Measurements from ENCODE around the gene WDR54.
A peak's percentile ranks its signal among the peaks of the same experiment; 100 is the strongest.
"Not testable (repeated sequence)": the region's sequence is repeated elsewhere in the genome, so short reads cannot be mapped to it uniquely, and the experiment has no call there.

WDR54 gene

DNA sequence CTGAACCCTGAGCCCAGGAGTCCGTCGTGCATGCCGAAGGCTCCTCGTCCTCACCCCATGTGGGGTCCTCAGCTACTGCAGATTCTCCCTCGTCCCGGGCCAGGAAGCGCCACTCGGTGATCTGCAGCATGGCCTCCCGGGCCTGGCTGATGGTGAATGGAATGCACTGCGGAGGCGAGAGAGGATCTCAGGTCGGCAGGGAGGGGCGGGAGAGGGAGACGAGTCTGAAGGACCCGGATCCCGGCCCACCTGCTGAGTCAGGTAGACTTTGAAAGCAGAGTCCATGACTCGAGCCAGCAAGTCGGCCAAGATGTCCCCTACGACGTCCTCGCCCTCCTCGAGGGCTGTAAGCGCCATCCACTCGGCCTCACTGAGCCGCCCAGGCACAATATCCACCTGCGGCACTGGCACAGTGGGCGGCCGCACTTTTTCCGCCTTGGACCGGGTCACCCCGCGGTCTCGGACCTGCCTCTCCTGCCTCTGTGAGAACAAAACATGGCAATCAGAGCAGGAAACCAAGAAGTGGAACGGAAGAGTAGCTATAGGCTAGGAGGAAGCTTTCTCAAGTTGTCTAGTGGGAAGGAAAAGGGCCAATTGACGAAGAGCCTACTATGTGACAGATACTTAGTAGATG lies 5.7 kb upstream of the WDR54 start:
- no peak overlapping the region for H3K27ac Mint-ChIP-seq

DNA sequence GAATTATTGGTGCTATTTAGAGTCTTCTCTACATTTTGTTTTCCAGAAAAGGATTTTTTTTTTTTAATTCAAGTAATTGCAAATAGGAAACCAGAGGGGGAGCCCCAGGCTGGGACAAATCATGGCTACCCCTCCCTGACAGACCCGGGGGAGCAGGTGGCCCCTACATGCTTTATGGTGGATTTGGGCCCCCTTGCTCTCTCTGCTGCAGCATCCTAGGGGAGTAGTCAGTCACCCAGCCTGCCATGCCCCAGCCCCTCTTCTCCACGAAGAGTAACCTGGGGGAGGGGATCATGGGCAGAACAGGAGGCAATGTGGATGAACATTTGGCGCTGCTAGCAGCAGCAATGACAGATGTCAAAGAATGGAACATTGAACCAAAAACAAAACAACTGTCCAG lies 4.8 kb upstream of the WDR54 start:
- H3K4me1 Mint-ChIP-seq, result peaks cover 41% of the 10 kb centered on the region
- CTCF ChIA-PET, result interaction anchor here (1.5 kb wide), 1 partner anchor 170 kb away, joined by 3 read pairs; no protein-coding TSS in a partner anchor

More for the DNA sequence above, 5.7 kb upstream of the WDR54 start:
- H3K36me3 Mint-ChIP-seq, result no peaks in the 10 kb centered on the region
- DNase-seq, result no peak
- H3K9me3 Mint-ChIP-seq, result no peaks in the 10 kb centered on the region
- peaks cover 35% of the 10 kb centered on the region for H3K4me1 Mint-ChIP-seq
- peaks cover 53% of the 10 kb centered on the region for H3K27me3 Mint-ChIP-seq
- peak overlapping the region; percentile 52 for H3K4me3 Mint-ChIP-seq
- CTCF ChIA-PET, result interaction anchor here (1.0 to 1.5 kb wide), 2 partner anchors 57 to 171 kb away, joined by 3 read pairs; partner anchors contain the start of gene MRPL53

DNA sequence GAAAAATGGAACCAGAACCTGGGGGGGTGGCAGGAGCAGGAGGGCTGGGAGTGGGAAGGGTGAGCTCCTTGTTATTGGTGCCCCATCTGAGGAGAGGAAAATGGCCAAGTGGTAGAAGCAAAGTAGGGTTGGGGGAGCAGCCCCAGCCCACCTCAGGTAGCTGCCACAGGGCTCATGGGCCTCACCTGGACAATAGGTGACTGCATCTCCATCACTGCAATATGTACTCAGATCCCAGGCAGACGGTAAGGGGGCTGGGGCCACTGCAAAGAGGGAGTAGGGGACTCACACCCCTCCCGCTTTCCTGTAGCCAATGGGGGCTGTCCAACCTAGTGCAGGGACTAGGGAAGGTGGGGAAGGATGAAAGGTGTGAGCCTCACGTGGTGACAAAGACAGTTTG lies 4.3 kb upstream of the WDR54 start:
- Mint-ChIP-seq H3K36me3 (no peaks in the 10 kb centered on the region), H3K27ac (no peak overlapping the region), H3K4me3 (no peak overlapping the region), H3K4me1 (peaks cover 43% of the 10 kb centered on the region), H3K9me3 (no peaks in the 10 kb centered on the region), H3K27me3 (peaks cover 59% of the 10 kb centered on the region)
- CTCF ChIA-PET, result no interaction called here
- DNase-seq, result no peak

More for the DNA sequence above, 4.8 kb upstream of the WDR54 start:
- Mint-ChIP-seq H3K4me3 (no peak overlapping the region), H3K36me3 (no peaks in the 10 kb centered on the region), H3K9me3 (no peaks in the 10 kb centered on the region), H3K27me3 (peaks cover 56% of the 10 kb centered on the region), H3K27ac (no peak overlapping the region)
- DNase-seq, result no peak

DNA sequence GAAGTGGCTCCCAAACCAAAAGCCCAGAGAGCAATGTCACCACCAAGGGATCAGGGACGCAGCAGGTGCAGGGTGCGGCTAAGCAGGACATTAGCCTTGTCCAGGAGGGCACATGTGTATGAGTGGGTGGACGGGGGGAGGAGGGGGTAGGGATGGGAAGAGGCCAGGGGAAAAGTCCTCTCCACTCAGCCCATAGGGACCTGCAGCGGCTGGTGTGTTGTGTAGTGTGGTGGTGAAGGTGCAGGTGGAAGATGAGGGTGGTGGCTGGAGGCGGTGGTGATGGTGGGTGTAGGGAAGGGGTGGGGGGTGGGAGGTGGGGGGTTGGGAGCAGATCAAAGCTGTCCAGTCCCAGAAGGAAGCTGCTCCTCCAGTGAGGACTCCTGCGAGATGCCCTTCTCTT lies 3.8 kb upstream of the WDR54 start:
- no peak for DNase-seq
- H3K9me3 Mint-ChIP-seq, result no peaks in the 10 kb centered on the region
- CTCF ChIA-PET, result no interaction called here
- no peak overlapping the region for H3K4me3 Mint-ChIP-seq
- peaks cover 49% of the 10 kb centered on the region for H3K4me1 Mint-ChIP-seq
- no peak overlapping the region for H3K27ac Mint-ChIP-seq
- peaks cover 59% of the 10 kb centered on the region for H3K27me3 Mint-ChIP-seq
- no peaks in the 10 kb centered on the region for H3K36me3 Mint-ChIP-seq

- Mint-ChIP-seq H3K9me3 (no peaks in the 10 kb centered on the region), H3K36me3 (peaks cover under 1% of the 10 kb centered on the region), H3K27me3 (peaks cover 57% of the 10 kb centered on the region), H3K27ac (no peak overlapping the region), H3K4me1 (peaks cover 52% of the 10 kb centered on the region), H3K4me3 (no peak overlapping the region)
- DNase-seq, result no peak
- CTCF ChIA-PET, result no interaction called here
Measured at GRCh38 chr2:74418312-74418711, 3.2 kb upstream of the WDR54 start.

GRCh38 chr2:74419345-74419744 lies 2.2 kb upstream of the WDR54 start:
- peaks cover 7% of the 10 kb centered on the region for H3K36me3 Mint-ChIP-seq
- H3K4me3 Mint-ChIP-seq, result no peak overlapping the region
- H3K4me1 Mint-ChIP-seq, result peaks cover 49% of the 10 kb centered on the region
- CTCF ChIA-PET, result no interaction called here
- DNase-seq, result no peak
- peaks cover 46% of the 10 kb centered on the region for H3K27me3 Mint-ChIP-seq
- no peaks in the 10 kb centered on the region for H3K9me3 Mint-ChIP-seq
- no peak overlapping the region for H3K27ac Mint-ChIP-seq

DNA sequence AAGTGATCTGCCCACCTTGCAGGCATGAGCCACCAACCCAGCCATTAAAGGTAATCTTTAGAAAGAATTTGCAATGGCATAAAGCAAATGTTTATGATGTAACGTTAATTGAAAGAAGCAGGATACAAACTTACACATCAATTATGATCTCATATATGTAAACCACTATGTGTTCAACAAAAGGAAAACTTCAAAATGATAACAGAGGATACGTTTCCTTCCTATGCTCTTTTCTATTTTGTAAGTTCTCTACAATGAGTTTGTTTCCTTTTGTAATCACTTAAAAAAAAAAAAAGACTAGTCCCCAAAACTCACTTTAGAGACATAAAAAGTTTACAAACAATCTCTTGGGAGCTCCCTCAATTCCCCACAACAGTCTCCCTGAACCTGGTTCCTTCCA lies 1.5 kb upstream of the WDR54 start:
- H3K9me3 Mint-ChIP-seq, result no peaks in the 10 kb centered on the region
- H3K36me3 Mint-ChIP-seq, result peaks cover 13% of the 10 kb centered on the region

DNA sequence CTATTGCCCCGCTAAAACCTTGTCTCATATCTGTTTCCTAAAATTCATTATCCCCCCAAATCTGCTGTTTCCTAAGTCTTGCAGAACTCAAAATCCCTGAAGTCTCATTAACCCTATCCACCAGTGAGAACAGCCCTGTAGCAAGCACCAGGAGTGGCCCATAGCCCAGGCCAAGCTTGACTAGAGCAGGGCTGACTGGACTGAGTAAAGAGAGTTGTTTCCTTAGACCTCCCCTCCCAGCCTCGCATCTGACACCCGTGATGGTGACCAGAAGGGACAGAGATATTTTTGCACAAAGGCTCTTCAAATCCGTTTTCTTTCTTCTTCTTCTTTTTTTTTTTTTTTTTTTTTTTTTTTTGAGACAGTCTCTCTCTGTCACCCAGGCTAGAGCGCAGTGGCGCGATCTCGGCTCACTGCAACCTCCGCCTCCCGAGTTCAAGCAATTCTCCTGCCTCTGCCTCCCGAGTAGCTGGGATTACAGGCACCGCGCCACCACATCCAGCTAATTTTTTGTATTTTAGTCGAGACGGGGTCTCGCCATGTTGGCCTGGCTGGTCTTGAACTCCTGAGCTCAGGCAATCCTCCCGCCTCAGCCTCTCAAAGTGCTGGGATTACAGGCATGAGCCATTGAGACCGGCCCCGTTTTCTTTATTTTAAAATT lies 957 bp upstream of the WDR54 start:
- Mint-ChIP-seq H3K4me1 (peaks cover 44% of the 10 kb centered on the region), H3K27ac (peak overlapping the region; percentile 98)

More for the DNA sequence above, 1.5 kb upstream of the WDR54 start:
- Mint-ChIP-seq H3K4me3 (peak overlapping the region; percentile 1), H3K4me1 (peaks cover 46% of the 10 kb centered on the region), H3K27ac (peak overlapping the region; percentile 13), H3K27me3 (peaks cover 40% of the 10 kb centered on the region)
- CTCF ChIA-PET, result interaction anchor here (1.4 to 1.9 kb wide), 3 partner anchors 19 to 112 kb away, joined by 3 to 6 read pairs (median 4); no protein-coding TSS in a partner anchor
- DNase-seq, result no peak

GRCh38 chr2:74423231-74424095 lies 1.9 kb downstream of the WDR54 start:
- peaks cover 31% of the 10 kb centered on the region for H3K4me1 Mint-ChIP-seq
- CTCF ChIA-PET, result no interaction called here
- peak overlapping the region; percentile 98 for H3K27ac Mint-ChIP-seq
- H3K4me3 Mint-ChIP-seq, result peak overlapping the region; percentile 98
- no peak for DNase-seq
- H3K9me3 Mint-ChIP-seq, result no peaks in the 10 kb centered on the region
- peaks cover 17% of the 10 kb centered on the region for H3K36me3 Mint-ChIP-seq
- H3K27me3 Mint-ChIP-seq, result peaks cover 11% of the 10 kb centered on the region

More for the DNA sequence above, 957 bp upstream of the WDR54 start:
- Mint-ChIP-seq H3K4me3 (peak overlapping the region; percentile 98), H3K27me3 (peaks cover 34% of the 10 kb centered on the region), H3K36me3 (peaks cover 15% of the 10 kb centered on the region)
- CTCF ChIA-PET, result interaction anchor here (0.7 to 1.9 kb wide), 5 partner anchors 19 to 167 kb away, joined by 3 to 6 read pairs (median 4); partner anchors contain the start of gene MOGS
- H3K9me3 Mint-ChIP-seq, DNase-seq: not testable (repeated sequence)

DNA sequence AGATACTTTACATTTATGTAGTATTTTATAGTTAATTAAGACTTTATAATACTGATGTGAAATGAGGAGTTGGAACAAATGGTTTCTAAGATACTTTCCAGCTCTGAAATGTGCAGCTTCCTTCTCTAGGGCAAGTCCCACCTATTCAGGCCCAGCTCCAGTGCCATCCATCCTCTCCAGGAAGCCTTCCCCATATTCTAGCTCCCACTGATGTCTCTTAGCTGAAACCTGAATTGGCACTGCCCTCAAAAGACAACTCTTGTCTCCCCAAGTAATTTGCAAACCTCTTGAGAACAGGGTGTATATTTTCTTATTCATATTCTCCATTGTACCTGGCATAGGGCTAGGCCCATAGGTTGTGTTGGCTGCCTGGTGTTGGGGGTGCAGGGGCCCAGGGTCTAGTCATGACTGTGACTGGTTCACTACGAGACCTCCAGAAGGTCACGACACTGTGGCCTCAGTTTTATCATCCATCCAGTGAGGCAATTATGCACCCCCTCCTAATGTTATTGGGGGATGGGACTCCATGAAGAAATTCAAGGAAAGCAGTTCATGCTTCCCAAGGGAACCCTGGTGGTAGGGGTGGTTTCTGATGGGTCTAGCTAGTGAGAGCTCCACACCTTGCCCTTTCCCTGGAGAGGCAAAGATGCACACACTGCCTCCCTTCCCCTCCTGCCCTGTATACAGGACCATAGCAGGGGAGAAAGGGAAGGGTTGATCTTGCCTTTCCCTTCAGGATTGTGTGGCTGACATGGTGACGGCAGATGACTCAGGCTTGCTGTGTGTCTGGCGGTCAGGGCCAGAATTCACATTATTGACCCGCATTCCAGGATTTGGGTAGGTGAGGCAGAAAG lies 2.8 kb downstream of the WDR54 start:
- no peaks in the 10 kb centered on the region for H3K9me3 Mint-ChIP-seq
- H3K27me3 Mint-ChIP-seq, result peaks cover 10% of the 10 kb centered on the region
- peaks cover 17% of the 10 kb centered on the region for H3K36me3 Mint-ChIP-seq
- H3K4me1 Mint-ChIP-seq, result peaks cover 31% of the 10 kb centered on the region
- CTCF ChIA-PET, result no interaction called here
- peak overlapping the region; percentile 49 for H3K27ac Mint-ChIP-seq
- no peak overlapping the region for H3K4me3 Mint-ChIP-seq
- no peak for DNase-seq

DNA sequence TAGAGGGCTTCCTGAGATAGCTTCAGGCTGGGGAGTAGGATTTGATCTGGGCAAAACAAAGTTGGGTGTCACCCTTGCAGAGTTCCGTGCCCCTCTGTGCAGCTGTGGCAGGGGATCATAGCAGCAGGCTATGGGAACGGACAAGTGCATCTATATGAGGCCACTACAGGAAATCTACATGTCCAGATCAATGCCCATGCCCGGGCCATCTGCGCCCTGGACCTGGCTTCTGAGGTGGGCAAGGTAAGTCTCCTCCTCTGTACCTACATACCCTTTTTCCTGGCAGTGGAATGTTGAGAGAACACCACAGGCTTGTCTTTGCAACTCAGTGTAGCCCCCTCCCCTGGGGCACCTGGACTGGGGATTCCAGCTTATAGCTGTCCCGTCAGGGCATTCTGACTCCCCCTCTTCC lies 3.5 kb downstream of the WDR54 start:
- no peak overlapping the region for H3K27ac Mint-ChIP-seq
- CTCF ChIA-PET, result interaction anchor here (0.7 to 1.1 kb wide), 2 partner anchors 14 to 273 kb away, joined by 3 read pairs; no protein-coding TSS in a partner anchor

DNA sequence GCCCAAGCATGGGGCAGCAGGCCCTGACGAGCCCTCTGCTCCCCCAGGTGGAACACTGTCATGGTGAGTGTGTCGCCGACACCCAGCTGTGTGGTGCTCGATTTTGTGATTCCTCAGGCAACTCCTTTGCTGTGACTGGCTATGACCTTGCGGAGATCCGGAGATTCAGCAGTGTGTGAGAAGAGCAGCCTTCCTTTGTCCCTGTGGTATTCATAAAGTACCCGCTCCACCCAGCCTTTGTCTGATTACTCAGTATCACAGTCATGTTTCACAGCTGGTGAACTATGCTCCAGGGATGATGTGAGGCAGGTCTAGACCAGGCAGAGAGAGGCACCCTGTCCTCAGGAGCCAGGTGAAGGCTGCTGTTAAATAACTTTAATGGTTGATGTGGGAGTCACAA lies 4.0 kb downstream of the WDR54 start:
- Mint-ChIP-seq H3K27ac (no peak overlapping the region), H3K36me3 (peaks cover 17% of the 10 kb centered on the region), H3K9me3 (no peaks in the 10 kb centered on the region), H3K4me3 (no peak overlapping the region), H3K27me3 (peaks cover 10% of the 10 kb centered on the region), H3K4me1 (peaks cover 24% of the 10 kb centered on the region)
- CTCF ChIA-PET, result interaction anchor here (0.7 to 1.1 kb wide), 2 partner anchors 13 to 274 kb away, joined by 3 read pairs; no protein-coding TSS in a partner anchor
- no peak for DNase-seq

More for the DNA sequence above, 3.5 kb downstream of the WDR54 start:
- Mint-ChIP-seq H3K36me3 (peaks cover 17% of the 10 kb centered on the region), H3K4me3 (no peak overlapping the region), H3K4me1 (peaks cover 29% of the 10 kb centered on the region), H3K27me3 (peaks cover 10% of the 10 kb centered on the region), H3K9me3 (no peaks in the 10 kb centered on the region)
- no peak for DNase-seq

- Mint-ChIP-seq H3K4me1 (peaks cover 20% of the 10 kb centered on the region), H3K4me3 (no peak overlapping the region), H3K27me3 (peaks cover 9% of the 10 kb centered on the region), H3K36me3 (peaks cover 17% of the 10 kb centered on the region), H3K9me3 (no peaks in the 10 kb centered on the region), H3K27ac (no peak overlapping the region)
- DNase-seq, result no peak
- CTCF ChIA-PET, result interaction anchor here (1.1 kb wide), 1 partner anchor 12 kb away, joined by 3 read pairs; no protein-coding TSS in a partner anchor
Measured at GRCh38 chr2:74426181-74426758, 4.7 kb downstream of the WDR54 start.

Measured in activated naive CD4-positive, alpha-beta T cell treated with anti-CD3 and anti-CD28 coated beads, Interleukin-2, amount 10 ng/mL, durations not matched to agents 7 days and 5 days (primary cell).